Erythroblast (primary cell): ENCODE data around the gene UTS2B.

Experiments used
- GATA1 ChIP-seq: IDR thresholded peaks from 2 replicates; pipeline ENCODE4 v1.6.1; 2011; ENCODE audit warnings: low read depth, mild to moderate bottlenecking, control low read depth, low read length, moderate library complexity
- POLR2A ChIP-seq: IDR thresholded peaks from 2 replicates; pipeline ENCODE4 v1.6.1; 2011; ENCODE audit warnings: mild to moderate bottlenecking, low read length

DNA sequence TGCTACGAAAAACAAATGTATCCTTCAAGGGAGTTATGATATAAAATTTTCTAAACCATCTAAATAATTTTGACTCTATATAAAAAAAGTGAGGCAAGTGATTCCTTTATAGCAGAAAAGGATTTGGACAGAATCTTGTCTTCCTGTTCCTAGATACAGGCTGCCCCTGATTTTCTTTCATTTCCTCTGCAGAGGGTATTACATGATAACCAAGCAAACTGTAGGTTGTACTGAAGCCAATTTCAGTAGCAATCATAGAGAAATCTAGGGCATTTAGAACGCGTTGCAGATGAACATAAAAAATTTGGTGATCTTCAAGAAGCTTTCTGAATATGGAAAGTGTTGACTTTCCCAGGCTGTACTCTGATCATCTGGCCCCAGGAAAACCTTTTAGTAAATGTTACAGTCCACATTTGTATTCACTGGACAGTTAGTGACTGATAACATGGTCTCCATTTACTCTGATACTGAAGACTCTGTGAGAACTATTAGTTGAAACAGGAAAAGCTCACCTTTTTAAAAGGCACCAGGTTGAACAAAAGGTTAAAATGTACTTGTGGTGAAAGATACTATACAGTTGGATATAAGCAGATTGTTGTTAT, 9.1 kb upstream of the UTS2B start:
- TF ChIP-seq POLR2A (no peak), GATA1 (no peak)
